H1 (cell line): Measurements from ENCODE around the gene PDIA5.

Experiments used
- BCL11A ChIP-seq, 2 experiments: IDR thresholded peaks; one replicate each; pipeline ENCODE4 v1.6.1; 2011; ENCODE audit warnings: low read depth in 2 of 2, low read length in 2 of 2, mild to moderate bottlenecking in 2 of 2
- EP300 ChIP-seq, 2 experiments: IDR thresholded peaks; 1 replicate in 1 of 2; 2 replicates in 1 of 2; pipeline ENCODE4 v1.6.1; 2011 to 2012; ENCODE audit warnings: low read depth in 2 of 2, low read length in 2 of 2, mild to moderate bottlenecking in 2 of 2, borderline replicate concordance in 1 of 2, inconsistent platforms in 1 of 2, moderate library complexity in 1 of 2
- GABPA ChIP-seq: IDR thresholded peaks from 2 replicates; pipeline ENCODE4 v1.6.1; 2011; ENCODE audit warnings: mild to moderate bottlenecking, low read length, moderate library complexity, borderline replicate concordance; ENCODE audit not compliant: insufficient read depth
- GTF2F1 ChIP-seq: IDR thresholded peaks from 2 replicates; pipeline ENCODE4 v1.6.1; 2012; ENCODE audit warnings: low read depth, low read length, improper control_type of control experiment, borderline replicate concordance
- NRF1 ChIP-seq: IDR thresholded peaks from 2 replicates; pipeline ENCODE4 v1.6.1; 2011; ENCODE audit warnings: mild to moderate bottlenecking, low read depth, low read length, improper control_type of control experiment
- POLR2A ChIP-seq, 2 experiments: IDR thresholded peaks; 1 replicate in 1 of 2; 2 replicates in 1 of 2; pipeline ENCODE4 v1.6.1; 2011; ENCODE audit warnings: low read depth in 2 of 2, low read length in 2 of 2, mild to moderate bottlenecking in 2 of 2; ENCODE audit errors: control extremely low read depth in 1 of 2
- SIN3A ChIP-seq, 2 experiments: IDR thresholded peaks in 1 of 2; conservative IDR thresholded peaks in 1 of 2; 2 replicates each; pipeline ENCODE4 v1.6.1; 2011 to 2012; ENCODE audit warnings: low read length in 2 of 2, improper control_type of control experiment in 1 of 2, low read depth in 1 of 2, mild to moderate bottlenecking in 1 of 2
- SIX5 ChIP-seq: IDR thresholded peaks from 2 replicates; pipeline ENCODE4 v1.6.1; 2011; ENCODE audit warnings: mild to moderate bottlenecking, low read depth, low read length
- TF ChIP-seq, protein P1 (sequence below): IDR thresholded peaks from 2 replicates; pipeline ENCODE4 v1.6.1; 2012; ENCODE audit warnings: low read length, inconsistent platforms
- TF ChIP-seq, protein P2 (sequence below), 3 experiments: IDR thresholded peaks; 1 replicate in 2 of 3; 2 replicates in 1 of 3; pipeline versions ENCODE4 v1.5.1 to v1.6.1; 2011; ENCODE audit warnings: low read length in 3 of 3, mild to moderate bottlenecking in 3 of 3, inconsistent platforms in 2 of 3, low read depth in 1 of 3, moderate library complexity in 1 of 3; ENCODE audit not compliant: insufficient read depth in 1 of 3; ENCODE audit errors: control extremely low read depth in 1 of 3

DNA sequence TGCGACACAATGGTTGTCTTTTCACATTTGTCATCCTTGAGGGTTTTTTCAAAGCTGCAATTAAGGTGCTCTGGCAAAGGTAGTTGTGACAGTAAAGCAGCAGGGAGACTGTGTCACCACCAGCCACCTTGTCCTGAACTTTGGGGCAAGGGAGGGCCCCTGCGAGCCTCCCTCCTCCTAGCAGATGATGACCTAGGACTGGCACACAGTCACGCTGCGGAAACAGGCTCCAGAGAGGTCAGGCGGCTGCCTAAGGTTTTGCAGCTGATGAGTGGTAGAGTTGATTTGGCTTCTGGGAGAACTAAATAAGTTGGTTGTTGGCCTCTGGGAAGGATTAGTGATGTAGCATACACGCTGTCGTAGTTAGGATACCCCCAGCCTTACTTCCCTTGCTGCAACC lies 62.7 kb downstream of the PDIA5 start:
- TF ChIP-seq EP300 (IDR thresholded peaks at IDR 0.05; ENCODE audit: borderline replicate concordance in 1 of 2, low read depth in 2 of 2, low read length in 2 of 2) (no peak), SIN3A (conservative IDR thresholded peaks at IDR 0.05 in 1 of 2, IDR thresholded peaks at IDR 0.05 in 1 of 2; ENCODE audit: low read depth in 1 of 2, low read length in 2 of 2) (no peak), POLR2A (IDR thresholded peaks at IDR 0.05; ENCODE audit: control extremely low read depth in 1 of 2, low read depth in 2 of 2, low read length in 2 of 2) (no peak), GABPA (no peak), BCL11A (IDR thresholded peaks at IDR 0.05; ENCODE audit: low read depth in 2 of 2, low read length in 2 of 2) (no peak), SIX5 (no peak), NRF1 (no peak), GTF2F1 (no peak)
- TF ChIP-seq, protein P1, sequence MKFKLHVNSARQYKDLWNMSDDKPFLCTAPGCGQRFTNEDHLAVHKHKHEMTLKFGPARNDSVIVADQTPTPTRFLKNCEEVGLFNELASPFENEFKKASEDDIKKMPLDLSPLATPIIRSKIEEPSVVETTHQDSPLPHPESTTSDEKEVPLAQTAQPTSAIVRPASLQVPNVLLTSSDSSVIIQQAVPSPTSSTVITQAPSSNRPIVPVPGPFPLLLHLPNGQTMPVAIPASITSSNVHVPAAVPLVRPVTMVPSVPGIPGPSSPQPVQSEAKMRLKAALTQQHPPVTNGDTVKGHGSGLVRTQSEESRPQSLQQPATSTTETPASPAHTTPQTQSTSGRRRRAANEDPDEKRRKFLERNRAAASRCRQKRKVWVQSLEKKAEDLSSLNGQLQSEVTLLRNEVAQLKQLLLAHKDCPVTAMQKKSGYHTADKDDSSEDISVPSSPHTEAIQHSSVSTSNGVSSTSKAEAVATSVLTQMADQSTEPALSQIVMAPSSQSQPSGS: no peak
- TF ChIP-seq, protein P2, sequence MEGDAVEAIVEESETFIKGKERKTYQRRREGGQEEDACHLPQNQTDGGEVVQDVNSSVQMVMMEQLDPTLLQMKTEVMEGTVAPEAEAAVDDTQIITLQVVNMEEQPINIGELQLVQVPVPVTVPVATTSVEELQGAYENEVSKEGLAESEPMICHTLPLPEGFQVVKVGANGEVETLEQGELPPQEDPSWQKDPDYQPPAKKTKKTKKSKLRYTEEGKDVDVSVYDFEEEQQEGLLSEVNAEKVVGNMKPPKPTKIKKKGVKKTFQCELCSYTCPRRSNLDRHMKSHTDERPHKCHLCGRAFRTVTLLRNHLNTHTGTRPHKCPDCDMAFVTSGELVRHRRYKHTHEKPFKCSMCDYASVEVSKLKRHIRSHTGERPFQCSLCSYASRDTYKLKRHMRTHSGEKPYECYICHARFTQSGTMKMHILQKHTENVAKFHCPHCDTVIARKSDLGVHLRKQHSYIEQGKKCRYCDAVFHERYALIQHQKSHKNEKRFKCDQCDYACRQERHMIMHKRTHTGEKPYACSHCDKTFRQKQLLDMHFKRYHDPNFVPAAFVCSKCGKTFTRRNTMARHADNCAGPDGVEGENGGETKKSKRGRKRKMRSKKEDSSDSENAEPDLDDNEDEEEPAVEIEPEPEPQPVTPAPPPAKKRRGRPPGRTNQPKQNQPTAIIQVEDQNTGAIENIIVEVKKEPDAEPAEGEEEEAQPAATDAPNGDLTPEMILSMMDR (IDR thresholded peaks at IDR 0.05; ENCODE audit: control extremely low read depth in 1 of 3, insufficient read depth in 1 of 3, low read depth in 1 of 3, low read length in 3 of 3): no peak
